K562 (cell line): ENCODE data around the gene CDHR1. TPM values are rescaled to one million over a fixed set of nuclear protein-coding genes. Genes with fewer than 3 reads are reported as not detected.

ENCODE experiments used
- JUNB ChIP-seq: fragments of 450-650 bp; formaldehyde crosslinking; conservative IDR thresholded peaks from 2 replicates; pipeline ENCODE4 v1.4.0; 2020; ENCODE audit warnings: mild to moderate bottlenecking
- LARP7 ChIP-seq: fragments of 450-650 bp; IDR thresholded peaks from 2 replicates; pipeline ENCODE4 v1.6.1; 2016
- NEUROD1 ChIP-seq: fragments of 150-350 bp; IDR thresholded peaks from 2 replicates; pipeline ENCODE4 v1.6.1; 2014; ENCODE audit warnings: borderline replicate concordance, low read length, low read depth; ENCODE audit not compliant: partially characterized antibody
- NFE2L1 ChIP-seq: fragments of 450-650 bp; IDR thresholded peaks from 2 replicates; pipeline ENCODE4 v1.6.1; 2016; ENCODE audit warnings: missing genetic modification characterization, low read depth, mild to moderate bottlenecking, missing compliant biosample characterization, moderate library complexity, borderline replicate concordance
- NFIC ChIP-seq: fragments of 450-650 bp; IDR thresholded peaks from 2 replicates; pipeline ENCODE4 v1.6.1; 2017; ENCODE audit warnings: mild to moderate bottlenecking, inconsistent platforms
- NR1H2 ChIP-seq: sonication (generic); formaldehyde crosslinking; IDR thresholded peaks from 2 replicates; pipeline ENCODE4 v1.4.0; 2020; ENCODE audit warnings: mild to moderate bottlenecking, missing genetic modification reagents
- NR2C1 ChIP-seq, 2 experiments: fragments of 450-650 bp; IDR thresholded peaks; 2 replicates each; pipeline ENCODE4 v1.6.1; 2017; ENCODE audit warnings: mild to moderate bottlenecking in 2 of 2, antibody characterized with exemption in 1 of 2, inconsistent platforms in 1 of 2, missing compliant biosample characterization in 1 of 2, missing genetic modification characterization in 1 of 2
- ZNF217 ChIP-seq: sonication (generic); formaldehyde crosslinking; IDR thresholded peaks from 2 replicates; pipeline ENCODE4 v1.8.0; 2022; ENCODE audit warnings: mild to moderate bottlenecking, missing genetic modification reagents
- ZNF407 ChIP-seq: fragments of 450-650 bp; IDR thresholded peaks from 2 replicates; pipeline ENCODE4 v1.6.1; 2016; ENCODE audit warnings: low read depth
- polyA plus RNA-seq, 8 experiments: library from polyadenylated mRNA; depleted of rRNA in 4 of 8; stranded (reverse) in 5 of 8; unstranded in 3 of 8; fragments of >200 nt; fragmentation: Nextera tagmentation in 2 of 8; fragmentation: Illumina TruSeq in 1 of 8; extraction: Ambion mirVana in 2 of 8; extraction: Trizol in 1 of 8; gene quantifications; 2 replicates each; pipeline versions ENCODE4 v1.2.1 to v1.2.3, GENCODE V29; 2011 to 2014; ENCODE audit warnings: inconsistent platforms in 1 of 8, missing spikeins in 1 of 8
- total RNA-seq, 7 experiments: library from RNA; depleted of rRNA in 6 of 7; stranded (reverse); fragments of >200 nt in 6 of 7; fragmentation: Illumina TruSeq in 2 of 7; extraction: Trizol in 2 of 7; gene quantifications; 2 replicates each; pipeline versions ENCODE4 v1.2.1 to v1.2.3, GENCODE V29; 2011 to 2021; ENCODE audit warnings: low replicate concordance in 1 of 7

The CDHR1 gene
- total and polyA plus RNA-seq, 9 of the 15 experiments (the other 6 are each of a cell fraction or from before 2014, with no cell fraction given), result 0.03 to 0.99 (median 0.20) TPM

- TF ChIP-seq NEUROD1 (peak; percentile 19), ZNF407 (no peak), JUNB (CRISPR knock-in tag) (no peak), NR2C1 (IDR thresholded peaks at IDR 0.05) (no peak), NR2C1 (tag; IDR thresholded peaks at IDR 0.05) (no peak), LARP7 (no peak), NR1H2 (CRISPR knock-in tag) (no peak), NFIC (peak; percentile 57), ZNF217 (0 out of 2 replicates have a peak, but pooled peaks have one; percentile 61), NFE2L1 (tag) (no peak)
Measured at GRCh38 chr10:84256510-84257342, 62.4 kb downstream of the CDHR1 start (continued).
